Eye (tissue), 1 donor: ENCODE measurements around the gene UMAD1.

Experiments
- DNase-seq: peaks from one replicate; pipeline ENCODE4 v3.0.0-alpha.2; 2015

The UMAD1 gene

DNA sequence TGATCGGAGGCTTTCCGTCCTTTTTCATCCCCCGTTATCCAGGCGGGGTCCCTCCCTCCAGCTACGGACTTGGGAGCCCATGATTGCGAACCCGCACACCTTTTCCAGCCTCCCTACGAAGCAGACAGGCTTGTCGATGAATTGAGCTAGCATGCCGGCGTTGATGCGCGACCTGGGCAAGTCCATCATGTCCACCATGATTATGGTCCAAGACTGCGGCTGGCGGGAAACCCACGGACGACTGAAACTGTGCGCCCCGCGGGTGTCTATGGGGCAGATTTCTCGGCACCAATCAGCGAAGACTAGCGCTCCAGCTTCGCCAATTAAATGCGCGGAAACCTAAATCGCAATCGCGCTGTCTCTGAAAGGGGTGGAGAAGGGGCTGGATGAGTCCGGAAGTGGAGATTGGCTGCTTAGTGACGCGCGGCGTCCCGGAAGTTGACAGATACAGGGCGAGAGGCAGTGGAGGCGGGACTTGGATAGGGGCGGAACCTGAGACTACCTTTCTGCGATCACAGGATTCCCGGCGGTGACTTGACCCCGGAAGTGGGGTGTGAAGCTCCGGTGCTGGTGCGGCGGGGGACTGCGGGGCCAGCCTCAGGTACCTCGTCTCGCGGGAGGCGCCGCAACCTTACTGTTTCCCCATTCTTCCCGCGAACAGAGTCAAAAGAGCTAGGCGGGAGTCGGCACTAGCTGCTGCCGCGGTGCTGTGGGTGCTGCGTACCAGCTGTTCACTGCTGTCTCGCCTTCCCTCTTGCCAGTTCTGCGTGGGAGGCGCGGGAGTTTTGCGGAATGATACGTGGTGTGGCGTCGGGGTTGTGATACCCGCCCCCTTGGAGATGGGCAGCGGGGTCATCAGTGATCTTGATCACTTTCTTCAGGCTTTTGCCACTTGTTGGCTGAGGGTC is at the start of gene UMAD1:
TSS of gene UMAD1 (plus strand) at position 532 of the 908 bp plus-strand sequence. CDS start 32,620 bp downstream, outside the sequence.
- peak; percentile 99 for DNase-seq

GRCh38 chr7:7595451-7595850 is 45.1 kb upstream of the UMAD1 start:
- DNase-seq: peak; percentile 54

GRCh38 chr7:7596176-7596575 is 44.4 kb upstream of the UMAD1 start:
- no peak for DNase-seq

DNA sequence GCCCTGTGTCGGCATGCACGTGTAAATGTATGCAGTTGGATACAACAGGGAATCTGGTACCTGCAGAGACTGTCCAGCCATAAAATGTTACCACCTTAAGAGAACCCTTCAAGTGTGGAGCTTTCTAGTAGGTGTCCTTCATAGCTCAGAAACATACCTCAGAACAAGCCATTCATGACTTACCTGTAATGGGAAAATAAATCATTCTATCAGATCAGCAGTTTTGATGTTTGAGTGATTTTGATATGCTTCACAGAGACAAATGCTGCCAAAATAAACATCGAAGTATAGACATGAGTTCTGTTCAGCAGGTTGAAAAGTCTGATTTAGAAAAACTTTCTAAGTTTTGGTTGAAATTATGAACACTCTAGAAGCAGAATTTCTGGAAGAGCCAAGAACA is 33.5 kb upstream of the UMAD1 start:
- no peak for DNase-seq

GRCh38 chr7:7609330-7609729 is 31.2 kb upstream of the UMAD1 start:
- DNase-seq: no peak

- no peak for DNase-seq
Measured at GRCh38 chr7:7612519-7612918, 28.0 kb upstream of the UMAD1 start.

GRCh38 chr7:7613210-7613609 is 27.3 kb upstream of the UMAD1 start:
- no peak for DNase-seq

GRCh38 chr7:7614018-7614741 is 26.4 kb upstream of the UMAD1 start:
- no peak for DNase-seq

GRCh38 chr7:7617550-7617949 is 23.0 kb upstream of the UMAD1 start:
- DNase-seq: no peak

DNA sequence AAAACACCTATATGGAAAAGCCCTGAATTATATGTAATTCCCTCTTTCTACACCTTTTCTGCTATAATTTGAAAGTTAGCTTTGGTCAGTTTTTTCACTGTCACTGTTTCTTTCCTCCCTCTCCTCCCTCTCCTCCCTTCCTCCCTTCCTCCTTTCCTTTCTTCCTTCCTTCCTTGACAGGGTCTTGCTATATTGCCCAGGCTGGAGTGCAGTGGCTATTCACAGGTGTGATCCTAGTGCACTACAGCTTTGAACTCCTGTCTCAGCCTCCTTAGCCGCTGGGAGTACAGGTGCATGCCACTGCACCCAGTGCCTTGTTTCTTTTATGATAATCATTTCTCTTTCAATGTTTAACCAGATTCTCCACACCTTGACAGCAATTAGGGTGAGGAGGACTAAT is 22.1 kb upstream of the UMAD1 start:
- DNase-seq: no peak

GRCh38 chr7:7620236-7620635 is 20.3 kb upstream of the UMAD1 start:
- DNase-seq: no peak

GRCh38 chr7:7620644-7621210 is 19.8 kb upstream of the UMAD1 start:
- DNase-seq: no peak

DNA sequence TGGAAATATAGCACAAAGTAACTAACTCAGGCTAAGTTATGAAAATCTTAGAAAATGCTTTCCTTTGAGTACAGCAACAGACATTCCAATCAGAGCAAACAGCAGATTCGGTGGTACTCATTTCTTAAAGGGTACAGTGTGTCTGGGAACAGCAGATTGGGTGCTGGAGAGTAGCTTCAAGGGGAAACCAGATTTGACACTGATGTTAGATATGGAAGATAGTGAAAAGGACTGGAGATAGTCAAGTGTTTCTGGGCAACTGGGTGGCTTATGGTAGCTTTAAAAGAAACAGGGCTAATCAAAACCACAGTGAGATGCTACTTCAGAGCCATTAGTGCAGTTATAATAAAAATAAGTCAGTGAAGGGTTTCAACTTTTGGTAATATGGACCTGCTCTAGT is 12.1 kb upstream of the UMAD1 start:
- no peak for DNase-seq

- DNase-seq: no peak
Measured at GRCh38 chr7:7630626-7631329, 9.8 kb upstream of the UMAD1 start.

DNA sequence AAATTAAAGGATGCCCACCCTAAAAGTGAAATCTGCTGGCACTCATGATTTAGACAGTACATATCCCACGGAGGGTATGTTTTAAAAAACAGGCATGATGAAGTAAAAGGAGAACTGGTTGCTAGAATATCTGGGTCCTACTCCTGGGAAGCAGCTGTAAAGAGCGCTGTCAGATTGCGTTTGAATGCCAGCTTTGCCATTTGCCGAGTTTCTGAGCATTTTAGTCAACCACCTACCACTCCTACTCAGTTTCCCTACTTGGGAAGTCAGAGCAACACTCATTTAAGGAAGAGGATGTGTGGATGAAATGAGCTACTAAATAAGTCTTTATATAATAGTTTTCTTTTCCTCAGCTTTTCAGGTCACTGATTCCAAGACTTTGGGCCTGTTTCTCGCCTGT is 1.1 kb upstream of the UMAD1 start:
- no peak for DNase-seq

DNA sequence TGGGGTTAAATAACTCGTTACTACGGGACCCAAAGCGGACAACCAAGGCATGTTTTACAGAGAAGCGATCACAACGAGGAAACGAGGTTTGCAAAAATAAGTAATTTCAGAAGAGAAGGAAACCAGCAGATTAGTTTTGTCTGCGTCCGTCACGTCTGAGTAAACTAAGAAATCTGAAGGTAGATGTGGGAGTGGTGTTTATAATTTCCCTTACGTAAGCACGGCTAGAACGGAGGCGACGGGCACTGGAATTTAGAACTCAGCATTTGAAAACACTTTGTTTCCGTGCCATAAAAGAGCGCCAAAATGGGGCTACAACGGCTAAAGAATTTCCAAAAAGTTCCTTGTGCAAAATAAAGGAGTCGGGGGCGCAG is 718 bp upstream of the UMAD1 start:
- no peak for DNase-seq

DNA sequence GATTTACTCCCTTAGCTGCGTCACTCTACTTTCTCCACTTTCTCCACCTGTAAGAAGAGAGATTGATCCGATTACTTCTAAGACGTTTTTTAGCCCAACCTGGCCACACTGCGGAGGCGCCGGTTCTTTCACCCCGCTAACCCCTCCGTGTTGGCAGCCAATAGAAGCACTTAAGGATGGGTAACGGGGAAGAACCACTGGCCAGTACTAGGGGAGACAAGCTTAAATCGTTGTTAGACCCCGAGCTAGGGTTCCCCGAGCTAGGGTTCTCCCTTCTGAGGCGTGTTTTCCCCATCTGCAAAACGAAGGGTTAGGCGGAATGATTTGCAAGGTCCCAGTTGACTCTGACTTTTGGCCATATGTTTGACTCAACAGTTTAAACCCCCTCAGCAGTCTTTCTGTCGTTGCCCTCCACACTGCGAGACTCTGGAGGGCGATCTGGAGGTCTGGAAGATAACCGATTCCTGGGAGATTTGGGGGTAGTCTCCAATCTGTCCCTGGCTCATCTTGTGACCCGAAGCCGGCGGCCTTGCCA is 644 bp downstream of the UMAD1 start:
- no peak for DNase-seq

DNA sequence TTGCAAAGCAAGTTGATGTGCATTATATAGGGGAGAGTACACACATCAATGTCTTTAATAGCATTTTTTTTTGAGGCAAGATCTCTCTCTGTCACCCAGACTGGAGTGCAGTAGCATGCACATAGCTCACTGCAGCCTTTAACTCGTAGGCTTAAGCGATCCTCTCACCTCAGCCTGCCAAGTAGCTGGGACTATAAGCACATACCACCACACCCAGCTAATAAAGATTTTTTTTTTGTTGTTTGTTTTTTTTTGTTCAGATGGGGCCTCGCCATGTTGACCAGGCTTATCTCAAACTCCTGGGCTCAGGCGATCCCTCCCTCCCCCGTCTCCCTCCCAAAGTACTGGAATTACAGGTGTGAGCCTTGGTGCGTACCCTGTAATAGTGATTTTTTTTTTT is 1.5 kb downstream of the UMAD1 start:
- no peak for DNase-seq

DNA sequence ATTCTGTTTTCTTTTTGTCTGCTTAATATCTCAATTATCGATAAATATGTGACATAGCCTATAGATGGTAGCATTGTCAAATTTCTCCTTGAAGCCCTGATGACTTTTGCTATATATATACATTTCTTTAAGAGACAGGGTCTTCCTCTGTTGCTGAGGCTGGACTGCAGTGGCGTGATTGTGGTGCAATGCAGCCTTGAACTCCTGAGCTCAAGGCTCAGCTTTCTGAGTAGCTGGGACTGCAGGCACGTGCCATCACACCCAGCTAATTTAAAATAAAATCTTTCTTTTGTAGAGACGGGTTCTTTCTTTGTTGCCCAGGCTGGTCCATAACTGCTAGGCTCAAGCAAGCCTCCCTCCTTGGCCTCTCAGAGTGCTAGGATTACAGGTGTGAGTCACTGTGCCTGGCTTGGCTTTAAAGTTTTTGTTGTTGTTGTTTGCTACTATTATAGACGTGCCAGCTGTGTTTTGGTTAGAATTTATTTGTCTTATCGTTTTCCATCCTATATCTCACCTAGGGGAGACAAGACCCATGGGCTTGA is 7.0 kb downstream of the UMAD1 start:
- no peak for DNase-seq

DNA sequence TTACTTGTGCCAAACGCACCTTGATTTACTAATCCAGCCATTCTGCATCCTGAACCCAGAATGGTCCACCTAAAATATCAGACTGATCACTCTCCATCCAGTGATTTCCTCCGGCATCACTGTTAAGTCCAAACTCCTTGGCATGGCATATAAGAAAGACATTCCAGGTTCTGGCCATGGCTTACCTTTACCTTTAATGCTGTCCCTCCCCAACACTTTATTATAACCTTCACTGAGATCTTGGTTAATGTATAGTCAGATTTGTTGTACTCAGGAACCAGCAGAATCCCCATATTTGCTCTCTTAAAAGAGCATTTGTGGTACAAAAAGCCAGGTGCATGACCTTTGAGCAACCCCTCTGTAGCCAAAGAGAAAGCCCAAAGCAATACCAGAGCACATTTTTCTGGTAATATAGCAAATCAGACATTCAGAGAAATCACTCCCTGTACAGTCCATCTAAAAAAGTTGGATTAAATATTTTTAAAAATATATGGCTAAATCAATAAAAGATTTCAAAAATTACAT is 10.2 kb downstream of the UMAD1 start:
- no peak for DNase-seq

DNA sequence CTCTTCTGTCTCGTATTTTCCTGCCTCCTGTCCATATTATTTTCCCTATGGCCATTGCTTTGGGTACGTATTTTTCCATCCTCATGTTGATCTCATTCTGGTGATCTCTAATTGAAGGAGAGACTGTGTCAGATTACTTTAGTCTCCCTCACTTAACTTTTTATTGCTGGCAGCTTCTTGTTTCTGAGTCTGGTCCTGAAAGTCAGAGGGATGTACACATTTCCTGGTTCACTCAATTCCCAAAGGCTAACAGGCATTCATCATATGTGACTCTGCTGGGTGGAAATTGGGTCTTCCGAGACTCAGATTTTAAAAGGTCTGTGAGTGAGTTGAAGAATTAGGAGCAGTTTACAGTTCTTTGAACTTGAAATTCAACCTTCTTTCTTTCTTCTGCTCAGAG is 10.9 kb downstream of the UMAD1 start:
- DNase-seq: no peak

DNA sequence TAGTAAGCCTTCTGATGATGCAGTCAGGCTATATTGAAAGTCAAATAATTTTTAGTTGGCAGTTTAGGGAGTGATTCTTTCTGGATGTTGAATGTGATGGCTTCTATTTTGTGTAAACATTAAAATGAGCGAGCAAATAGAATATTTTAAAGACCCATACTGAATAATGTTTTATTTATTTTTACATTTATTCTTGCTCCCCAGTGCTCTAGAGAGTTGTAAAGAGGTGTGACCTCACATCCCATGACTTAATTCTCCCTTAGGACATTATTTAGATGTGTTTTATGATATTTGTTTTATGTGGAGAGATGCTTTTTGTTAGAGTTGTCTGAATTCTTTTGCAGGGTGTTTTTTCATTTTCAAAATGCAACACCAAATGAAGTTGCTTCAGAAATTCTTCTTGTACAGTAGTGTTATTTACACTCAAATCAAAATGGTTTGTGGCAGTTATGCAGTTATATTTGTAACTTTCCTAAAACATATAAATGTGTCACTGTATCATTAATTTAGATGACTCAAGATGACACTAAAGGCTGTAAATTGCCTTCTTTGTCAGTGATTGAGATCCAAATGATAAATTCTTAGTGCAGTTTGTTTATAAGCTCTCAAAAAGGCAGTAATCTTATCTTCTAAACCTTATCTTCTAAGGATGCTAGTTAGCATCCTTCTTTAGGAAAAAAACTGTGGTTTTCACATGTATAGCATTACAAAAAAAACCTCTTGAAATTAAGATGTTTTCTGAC is 12.4 kb downstream of the UMAD1 start:
- no peak for DNase-seq
